GM21786 (cell line): ENCODE measurements around the gene GCC1.

Experiments
- ATAC-seq: cut with Tn5 transposase; IDR thresholded peaks from one replicate; pipeline ENCODE4 v1.9.1; 2021; ENCODE audit not compliant: unreplicated experiment

The GCC1 gene

DNA sequence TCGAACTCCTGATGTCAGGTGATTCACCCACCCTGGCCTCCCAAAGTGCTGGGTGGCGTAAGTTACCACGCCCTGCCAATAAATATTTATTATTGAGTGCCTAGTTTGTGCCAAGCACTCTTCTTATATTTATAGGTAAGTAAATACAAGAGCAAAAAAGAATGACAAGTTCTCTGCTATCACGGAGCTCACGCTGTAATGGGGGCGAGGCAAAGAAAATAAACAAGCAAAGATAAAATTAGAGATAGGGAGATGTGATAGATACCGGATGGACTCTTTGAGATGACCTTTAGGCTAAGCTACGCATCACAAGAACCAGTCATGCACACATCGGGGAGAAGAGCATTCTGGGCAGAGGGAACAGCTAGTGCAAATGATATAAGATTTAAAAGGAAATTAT is 46.3 kb downstream of the GCC1 start:
- no peak for ATAC-seq

DNA sequence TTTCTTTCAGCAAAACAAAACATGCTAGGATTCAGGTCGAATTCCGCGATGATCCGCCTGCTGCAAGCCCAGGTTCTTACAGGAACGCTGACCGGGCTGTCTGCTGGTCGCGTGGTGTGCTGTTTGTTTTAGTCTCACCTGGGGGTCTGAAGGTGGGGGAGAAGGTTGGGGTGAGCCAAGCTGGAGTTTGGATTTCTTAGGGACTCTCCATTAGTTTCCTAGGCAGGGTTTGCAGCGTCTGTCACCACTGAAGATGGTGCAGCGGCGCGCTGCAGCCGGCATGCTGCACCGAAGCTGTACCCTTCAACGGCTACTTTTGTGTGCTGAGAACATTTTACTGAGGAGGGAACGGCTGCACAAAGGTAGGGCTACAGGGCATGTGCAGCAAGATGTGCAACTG is 48.7 kb downstream of the GCC1 start:
- ATAC-seq, result no peak

DNA sequence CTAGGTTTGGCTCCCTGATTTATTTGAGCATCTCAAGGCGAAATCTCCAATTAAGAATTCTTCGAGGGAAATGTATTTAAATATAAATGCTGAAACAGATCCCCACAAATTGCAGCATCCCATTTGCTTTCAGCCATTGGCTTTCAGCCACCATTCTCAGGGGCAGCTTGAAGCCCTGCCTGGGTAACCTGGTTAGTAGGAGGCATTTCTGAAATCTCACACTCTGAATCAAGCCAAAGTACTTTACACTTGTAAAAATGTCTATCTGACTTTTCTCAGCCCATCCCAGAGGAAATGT is 49.1 kb downstream of the GCC1 start:
- no peak for ATAC-seq

- ATAC-seq, result no peak
These were observed 49.6 kb downstream of the GCC1 start for GRCh38 chr7:127535546-127536393.

- ATAC-seq, result no peak
These were observed 50.8 kb downstream of the GCC1 start for GRCh38 chr7:127534636-127535035.

- no peak for ATAC-seq
These were observed 52.7 kb downstream of the GCC1 start for GRCh38 chr7:127532736-127533135.

- ATAC-seq, result no peak
These were observed 53.2 kb downstream of the GCC1 start for GRCh38 chr7:127532151-127532550.
